Peyer's patch (tissue), 4 donors: ENCODE data around the gene UPK3A. TPM values are rescaled to one million over a fixed set of nuclear protein-coding genes. Genes with fewer than 3 reads are reported as not detected.
A peak's percentile ranks its signal among the peaks of the same experiment; 100 is the strongest.

ENCODE experiments used
- DNase-seq, 3 donors: peaks; one replicate each; pipeline ENCODE4 v3.0.0-alpha.2; 2017 to 2019
- H3K27ac ChIP-seq, 4 donors: fragments of 200-600 bp; sonication (generic); one replicate each; pipeline ENCODE4 v1.5.1; 2016 to 2019
- H3K27me3 ChIP-seq, 2 donors: fragments of 200-600 bp; sonication (generic); one replicate each; pipeline ENCODE4 v1.5.1; 2019
- H3K36me3 ChIP-seq, 3 donors: fragments of 200-600 bp; sonication (generic); one replicate each; pipeline ENCODE4 v1.5.1; 2016 to 2019
- H3K4me1 ChIP-seq, 4 donors: fragments of 200-600 bp; sonication (generic); one replicate each; pipeline ENCODE4 v1.5.1; 2016 to 2019
- H3K4me3 ChIP-seq, 4 donors: fragments of 200-600 bp; sonication (generic); 1 replicate in 3 of 4; 2 replicates in 1 of 4; pipeline ENCODE4 v1.5.1; 2016 to 2019; ENCODE audit warnings: mild to moderate bottlenecking in 1 of 4
- H3K9me3 ChIP-seq, 4 donors: fragments of 200-600 bp; sonication (generic); one replicate each; pipeline ENCODE4 v1.5.1; 2016 to 2019; ENCODE audit warnings: mild to moderate bottlenecking in 1 of 4
- CTCF ChIP-seq, 6 experiments: fragments of 450-650 bp in 4 of 6; fragments of 200-600 bp in 2 of 6; sonication (generic) in 1 of 6; IDR thresholded peaks; one replicate each; pipeline ENCODE4 v1.5.1; 2017 to 2019; ENCODE audit warnings: antibody characterized with exemption in 6 of 6, mild to moderate bottlenecking in 3 of 6, moderate library complexity in 1 of 6
- POLR2A ChIP-seq, 2 donors: fragments of 450-650 bp; IDR thresholded peaks; one replicate each; pipeline ENCODE4 v1.5.1; 2017; ENCODE audit warnings: antibody characterized with exemption in 2 of 2, mild to moderate bottlenecking in 2 of 2, moderate library complexity in 2 of 2
- total RNA-seq, 4 donors: library from RNA; depleted of rRNA; stranded (reverse); fragments of >200 nt; gene quantifications; one replicate each; pipeline ENCODE4 v1.1.0, GENCODE V29; 2016

The UPK3A gene
- 1 to 10 TPM in 1 of 4 donors, not detected in 3; 4.0 TPM for total RNA-seq

GRCh38 chr22:45284705-45285262 lies at the start of gene UPK3A:
Gene UPK3A, plus strand, starts transcription at chr22:45284949. Its CDS starts 65 bp downstream, at chr22:45285014.
- no peaks in the 10 kb centered on the region for H3K36me3 ChIP-seq
- peak within 1 kb of the TSS; percentile 20 to 52 (median 38) for H3K4me3 ChIP-seq
- H3K27ac ChIP-seq = peak within 1 kb of the TSS in 1 of 4 donors; percentile 42
- TF ChIP-seq CTCF (IDR thresholded peaks at IDR 0.05) (peak in 2 of 6 experiments; percentile 6 to 18), POLR2A (IDR thresholded peaks at IDR 0.05) (peak; percentile 24 to 66)
- H3K4me1 ChIP-seq = peaks cover 0 to 21% (median 5%) of the 10 kb centered on the region in 4 donors
- no peaks in the 10 kb centered on the region for H3K9me3 ChIP-seq
- peak; percentile 68 to 91 (median 89) for DNase-seq
- H3K27me3 ChIP-seq = no peaks in the 10 kb centered on the region

- Histone ChIP-seq H3K27me3 (no peaks in the 10 kb centered on the region), H3K4me3 (no peak overlapping the region), H3K27ac (peak overlapping the region in 3 of 4 donors; percentile 26 to 78 (median 40)), H3K36me3 (peaks cover 0 to 10% (median 0%) of the 10 kb centered on the region in 3 donors), H3K4me1 (peaks cover 3 to 24% (median 12%) of the 10 kb centered on the region in 4 donors), H3K9me3 (no peaks in the 10 kb centered on the region)
- no peak for TF ChIP-seq CTCF (IDR thresholded peaks at IDR 0.05)
- TF ChIP-seq POLR2A (IDR thresholded peaks at IDR 0.05) = no peak
- DNase-seq = peak in 2 of 3 donors; percentile 77 to 86
Measured at GRCh38 chr22:45235101-45235777, 49.5 kb upstream of the UPK3A start.

GRCh38 chr22:45235851-45236342 lies 48.9 kb upstream of the UPK3A start:
- peaks cover 0 to 10% (median 0%) of the 10 kb centered on the region in 3 donors for H3K36me3 ChIP-seq
- no peaks in the 10 kb centered on the region for H3K27me3 ChIP-seq
- peak overlapping the region in 3 of 4 donors; percentile 26 to 78 (median 40) for H3K27ac ChIP-seq
- H3K4me1 ChIP-seq = peaks cover 3 to 24% (median 12%) of the 10 kb centered on the region in 4 donors
- no peak overlapping the region for H3K4me3 ChIP-seq
- no peak for TF ChIP-seq POLR2A (IDR thresholded peaks at IDR 0.05)
- no peak for TF ChIP-seq CTCF (IDR thresholded peaks at IDR 0.05)
- no peaks in the 10 kb centered on the region for H3K9me3 ChIP-seq
- DNase-seq = peak in 1 of 3 donors; percentile 54

GRCh38 chr22:45237065-45237990 lies 47.4 kb upstream of the UPK3A start:
- Histone ChIP-seq H3K9me3 (no peaks in the 10 kb centered on the region), H3K27me3 (no peaks in the 10 kb centered on the region)

More at GRCh38 chr22:45237065-45237990, 47.4 kb upstream of the UPK3A start:
- peak overlapping the region in 1 of 4 donors; percentile 78 for H3K27ac ChIP-seq
- peaks cover 0 to 10% (median 0%) of the 10 kb centered on the region in 3 donors for H3K36me3 ChIP-seq
- H3K4me3 ChIP-seq = no peak overlapping the region
- H3K4me1 ChIP-seq = peaks cover 3 to 24% (median 15%) of the 10 kb centered on the region in 4 donors
- DNase-seq = no peak
- TF ChIP-seq CTCF (IDR thresholded peaks at IDR 0.05) (no peak), POLR2A (IDR thresholded peaks at IDR 0.05) (no peak)
